GM12865 (cell line): ENCODE results near the gene AKR1C8.

Experiments
- DNase-seq: peaks from one replicate; pipeline ENCODE4 v3.0.0; 2010; ENCODE audit warnings: low read depth
- H3K4me3 ChIP-seq: 2 replicates; pipeline ENCODE4 v1.5.1; 2011; ENCODE audit warnings: mild to moderate bottlenecking, low read depth, low read length, control low read depth
- TF ChIP-seq, protein P1 (sequence below): IDR thresholded peaks from 2 replicates; pipeline ENCODE4 v1.5.1; 2011; ENCODE audit warnings: low read length, control low read depth, low read depth, inconsistent platforms; ENCODE audit not compliant: insufficient read depth; ENCODE audit errors: missing control alignments

AKR1C8 gene

GRCh38 chr10:5165738-5166137 lies 19.2 kb downstream of the AKR1C8 start:
- TF ChIP-seq, protein P1, sequence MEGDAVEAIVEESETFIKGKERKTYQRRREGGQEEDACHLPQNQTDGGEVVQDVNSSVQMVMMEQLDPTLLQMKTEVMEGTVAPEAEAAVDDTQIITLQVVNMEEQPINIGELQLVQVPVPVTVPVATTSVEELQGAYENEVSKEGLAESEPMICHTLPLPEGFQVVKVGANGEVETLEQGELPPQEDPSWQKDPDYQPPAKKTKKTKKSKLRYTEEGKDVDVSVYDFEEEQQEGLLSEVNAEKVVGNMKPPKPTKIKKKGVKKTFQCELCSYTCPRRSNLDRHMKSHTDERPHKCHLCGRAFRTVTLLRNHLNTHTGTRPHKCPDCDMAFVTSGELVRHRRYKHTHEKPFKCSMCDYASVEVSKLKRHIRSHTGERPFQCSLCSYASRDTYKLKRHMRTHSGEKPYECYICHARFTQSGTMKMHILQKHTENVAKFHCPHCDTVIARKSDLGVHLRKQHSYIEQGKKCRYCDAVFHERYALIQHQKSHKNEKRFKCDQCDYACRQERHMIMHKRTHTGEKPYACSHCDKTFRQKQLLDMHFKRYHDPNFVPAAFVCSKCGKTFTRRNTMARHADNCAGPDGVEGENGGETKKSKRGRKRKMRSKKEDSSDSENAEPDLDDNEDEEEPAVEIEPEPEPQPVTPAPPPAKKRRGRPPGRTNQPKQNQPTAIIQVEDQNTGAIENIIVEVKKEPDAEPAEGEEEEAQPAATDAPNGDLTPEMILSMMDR = no peak
- no peak overlapping the region for H3K4me3 ChIP-seq
- DNase-seq = no peak

DNA sequence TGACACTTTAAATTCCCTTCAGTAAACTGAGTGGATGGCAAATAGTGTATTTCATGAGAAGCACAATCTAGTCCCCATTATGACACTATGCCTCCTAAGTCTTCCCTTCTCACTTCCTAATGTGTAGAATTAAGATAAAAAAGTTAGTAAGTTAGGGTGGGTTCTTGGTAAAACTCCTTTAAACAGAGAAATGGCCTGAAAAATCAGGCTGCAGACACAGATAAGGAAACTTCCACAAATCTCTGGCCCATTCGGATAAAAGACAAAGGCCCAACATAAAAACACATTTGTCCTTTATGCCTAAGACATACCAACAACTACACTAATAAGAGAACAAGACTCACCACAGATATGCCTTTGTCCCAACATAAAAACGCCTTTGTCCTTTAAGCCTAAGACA lies 21.5 kb downstream of the AKR1C8 start:
- DNase-seq = no peak
- TF ChIP-seq, protein P1 = no peak
- H3K4me3 ChIP-seq = no peak overlapping the region

GRCh38 chr10:5159126-5159525 lies 25.8 kb downstream of the AKR1C8 start:
- TF ChIP-seq, protein P1 = no peak
- H3K4me3 ChIP-seq = no peak overlapping the region
- no peak for DNase-seq

- TF ChIP-seq, protein P1 = no peak
- DNase-seq = no peak
Observed at GRCh38 chr10:5157501-5157900, 27.4 kb downstream of the AKR1C8 start.

DNA sequence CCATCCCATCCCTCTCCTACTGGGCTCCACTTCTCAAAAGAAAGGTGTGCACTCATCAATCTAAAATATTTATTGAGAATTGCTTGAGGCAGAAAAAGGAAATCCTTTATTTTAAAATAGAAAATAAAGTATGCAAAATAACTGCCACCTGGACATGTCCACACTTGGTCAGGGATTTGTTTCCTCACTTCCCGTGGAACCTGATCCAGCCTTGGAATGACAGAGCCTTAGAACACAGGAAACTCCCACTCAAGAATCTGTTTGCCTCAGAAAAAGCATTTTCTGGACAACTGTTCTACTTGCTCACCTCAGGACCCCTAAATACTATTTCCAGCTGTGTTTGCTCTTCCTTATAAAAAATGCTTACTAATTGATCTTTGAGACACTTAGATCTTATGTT lies 29.0 kb downstream of the AKR1C8 start:
- DNase-seq = no peak
- H3K4me3 ChIP-seq = no peak overlapping the region
- TF ChIP-seq, protein P1 = no peak

More at GRCh38 chr10:5157501-5157900, 27.4 kb downstream of the AKR1C8 start:
- no peak overlapping the region for H3K4me3 ChIP-seq

DNA sequence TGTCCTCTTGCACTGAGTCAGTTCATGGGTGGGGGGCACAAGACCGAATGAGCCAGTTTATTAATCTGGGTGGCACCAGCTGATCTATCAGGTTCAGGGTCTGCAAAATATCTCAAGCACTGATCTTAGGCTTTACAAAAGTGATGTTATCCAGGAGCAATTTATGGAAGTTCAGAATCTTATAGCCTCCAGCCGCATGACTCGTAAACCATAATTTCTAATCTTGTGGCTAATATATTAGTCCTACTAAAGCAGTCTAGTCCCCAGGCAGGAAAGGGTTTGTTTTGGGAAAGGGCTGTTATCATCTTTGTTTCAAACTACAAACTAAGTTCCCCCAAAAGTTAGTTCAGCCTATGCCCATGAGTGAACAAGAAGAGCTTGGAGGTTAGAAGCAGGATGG lies 33.9 kb downstream of the AKR1C8 start:
- DNase-seq = no peak
- H3K4me3 ChIP-seq = no peak overlapping the region
- TF ChIP-seq, protein P1 = no peak

DNA sequence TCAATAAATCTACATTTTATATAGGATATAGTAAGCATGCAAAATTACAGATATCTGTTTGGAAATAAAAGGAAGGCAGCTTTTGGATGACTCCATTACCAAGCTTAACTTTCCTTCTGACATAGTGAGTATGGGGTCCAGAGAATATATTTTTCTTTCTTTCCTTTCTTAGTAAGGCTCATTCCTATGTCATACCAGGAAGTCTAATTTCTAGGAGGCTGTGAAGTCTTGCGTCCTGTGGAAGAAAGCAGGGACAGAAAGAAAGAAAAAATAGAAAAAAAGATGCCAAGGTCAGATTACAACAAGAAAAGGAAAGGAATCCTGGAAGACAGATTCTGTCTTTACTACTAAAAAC lies 36.3 kb downstream of the AKR1C8 start:
- TF ChIP-seq, protein P1 = no peak
- DNase-seq = no peak
- H3K4me3 ChIP-seq = no peak overlapping the region
